ENCODE results near the gene TRMT10C.
"Not testable (repeated sequence)": the region's sequence is repeated elsewhere in the genome, so short reads cannot be mapped to it uniquely, and the experiment has no call there.

GRCh38 chr3:101553381-101553780 is 8.3 kb upstream of the TRMT10C start:
- TF ChIP-seq CTCF (IDR thresholded peaks at IDR 0.05); ZFX (IDR thresholded peaks at IDR 0.05; ENCODE audit: borderline replicate concordance): not testable (repeated sequence)

Measured in 22Rv1 (cell line).